Esophagus muscularis mucosa (tissue), 3 donors: ENCODE results near the gene ELOVL6.

Source experiments
- CTCF ChIP-seq, 3 experiments: fragments of 200-600 bp in 2 of 3; fragments of 450-650 bp in 1 of 3; sonication (generic) in 2 of 3; IDR thresholded peaks; one replicate each; pipeline ENCODE4 v1.5.1; 2017 to 2019; ENCODE audit warnings: antibody characterized with exemption in 3 of 3, mild to moderate bottlenecking in 2 of 3, moderate library complexity in 1 of 3
- EP300 ChIP-seq: sonication (generic); formaldehyde crosslinking; IDR thresholded peaks from one replicate; pipeline ENCODE4 v1.6.1; 2017; ENCODE audit warnings: antibody characterized with exemption

- TF ChIP-seq CTCF (IDR thresholded peaks at IDR 0.05) (no peak), EP300 (no peak)
These were observed 184.2 kb downstream of the ELOVL6 start for GRCh38 chr4:110014233-110014632.
